DMS 273 (cell line): ENCODE results near the gene LRRC53.

Experiments used
- DNase-seq: peaks from one replicate; lab custom pipeline; 2025; ENCODE audit not compliant: unreplicated experiment; lab: John Stamatoyannopoulos, UW

LRRC53 gene, protein sequence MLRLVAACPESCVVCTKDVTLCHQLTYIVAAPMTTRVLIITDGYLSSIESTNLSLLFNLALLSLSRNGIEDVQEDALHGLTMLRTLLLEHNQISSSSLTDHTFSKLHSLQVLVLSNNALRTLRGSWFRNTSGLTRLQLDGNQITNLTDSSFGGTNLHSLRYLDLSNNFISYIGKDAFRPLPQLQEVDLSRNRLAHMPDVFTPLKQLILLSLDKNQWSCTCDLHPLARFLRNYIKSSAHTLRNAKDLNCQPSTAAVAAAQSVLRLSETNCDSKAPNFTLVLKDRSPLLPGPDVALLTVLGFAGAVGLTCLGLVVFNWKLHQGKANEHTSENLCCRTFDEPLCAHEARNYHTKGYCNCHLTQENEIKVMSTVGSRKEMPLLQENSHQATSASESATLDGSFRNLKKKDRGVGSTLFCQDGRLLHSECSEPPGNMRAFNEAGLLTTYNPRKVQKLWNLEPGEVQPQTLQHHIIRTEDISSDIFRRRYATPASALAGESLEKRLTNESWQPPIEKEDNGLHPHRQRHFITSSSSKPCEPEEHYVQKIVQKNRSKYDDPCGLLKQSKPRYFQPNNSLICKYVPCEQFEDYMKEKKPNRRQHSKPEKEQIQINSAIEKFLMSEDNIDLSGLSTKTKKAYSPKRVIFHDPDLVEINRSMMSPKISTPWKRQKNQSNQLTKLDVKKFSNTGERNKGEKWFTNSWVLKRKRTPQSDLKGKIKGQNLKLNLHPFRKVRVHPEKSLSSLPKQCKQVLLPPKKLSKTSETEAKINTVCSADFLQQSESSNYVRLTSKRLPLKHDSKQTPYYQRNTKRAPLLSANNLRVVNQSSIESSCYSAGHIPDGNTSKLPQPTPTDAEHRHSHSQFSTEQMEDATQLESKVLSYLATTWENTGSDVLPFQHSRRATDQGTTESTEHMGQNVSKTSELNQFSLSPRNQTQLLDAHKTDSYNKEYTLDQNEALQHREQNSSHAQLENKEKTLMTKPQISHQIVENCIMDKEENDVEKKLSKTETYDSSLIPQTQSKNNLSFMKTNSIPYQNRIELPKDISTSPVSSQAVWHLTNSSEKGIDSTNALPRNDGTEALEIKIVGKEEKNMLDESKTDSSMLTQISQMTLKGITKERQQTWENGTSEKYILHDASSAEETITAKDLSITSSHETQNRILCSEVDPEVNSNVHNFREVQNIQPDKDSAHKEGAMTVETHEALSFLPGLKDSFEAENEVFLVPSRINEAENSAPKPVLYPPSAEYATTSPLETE

DNA sequence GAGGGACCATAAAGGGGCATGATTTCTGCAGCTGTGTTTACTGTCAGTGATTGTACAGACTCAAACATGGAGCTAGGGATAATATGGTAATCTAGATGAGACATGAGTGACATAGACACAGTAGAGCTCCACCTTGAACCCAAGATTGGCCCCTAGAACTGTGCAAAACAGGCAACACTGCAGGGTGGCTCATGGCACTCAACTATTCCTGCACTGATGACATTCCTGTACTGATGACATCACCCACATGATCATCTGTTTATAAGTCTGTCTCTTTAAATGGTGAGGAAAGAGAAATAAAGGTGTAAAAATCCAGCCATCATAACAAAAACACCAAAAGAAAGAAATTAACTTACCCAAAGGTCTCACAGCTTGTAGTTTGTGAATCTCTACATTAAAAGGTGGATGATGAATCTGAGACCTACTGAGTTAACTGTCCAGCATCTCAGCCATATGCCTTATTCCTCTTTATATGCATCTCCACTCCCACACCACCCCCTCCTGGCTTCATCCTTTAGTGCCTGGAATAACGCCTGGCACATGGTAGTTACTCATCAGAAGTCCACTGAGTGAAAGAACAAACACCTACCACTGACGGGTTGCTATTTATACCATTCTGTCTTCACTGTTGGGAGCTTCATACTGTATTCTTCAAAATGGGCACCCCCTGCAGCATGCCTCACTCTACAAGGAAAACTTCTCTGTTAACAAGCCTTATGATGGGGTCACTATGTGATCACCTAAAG, at the start of gene LRRC53:
Gene LRRC53, minus strand, starts transcription at position 442 of the 746 bp plus-strand sequence. CDS start 29,262 bp downstream, outside the sequence.
- peak; percentile 32 for DNase-seq

DNA sequence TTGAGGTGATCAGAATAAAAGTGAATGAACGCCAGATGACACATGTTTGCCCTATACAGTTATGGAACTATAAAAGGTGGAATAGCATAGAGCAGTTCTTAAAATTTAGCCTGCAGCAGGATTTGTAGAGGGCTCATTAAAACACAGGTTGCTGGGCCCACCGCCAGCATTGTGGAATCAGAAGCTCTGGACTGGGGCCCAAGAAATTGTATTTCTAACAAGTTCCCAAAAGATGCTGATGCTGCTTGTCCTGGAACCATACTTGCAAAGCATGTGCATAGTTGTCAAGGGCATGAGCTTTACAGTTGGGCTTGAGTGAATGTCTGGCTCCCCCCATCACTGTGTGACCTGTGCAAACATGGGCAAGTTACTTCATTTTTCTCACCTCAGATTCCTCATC, 37.5 kb upstream of the LRRC53 start:
- peak; percentile 41 for DNase-seq

DNA sequence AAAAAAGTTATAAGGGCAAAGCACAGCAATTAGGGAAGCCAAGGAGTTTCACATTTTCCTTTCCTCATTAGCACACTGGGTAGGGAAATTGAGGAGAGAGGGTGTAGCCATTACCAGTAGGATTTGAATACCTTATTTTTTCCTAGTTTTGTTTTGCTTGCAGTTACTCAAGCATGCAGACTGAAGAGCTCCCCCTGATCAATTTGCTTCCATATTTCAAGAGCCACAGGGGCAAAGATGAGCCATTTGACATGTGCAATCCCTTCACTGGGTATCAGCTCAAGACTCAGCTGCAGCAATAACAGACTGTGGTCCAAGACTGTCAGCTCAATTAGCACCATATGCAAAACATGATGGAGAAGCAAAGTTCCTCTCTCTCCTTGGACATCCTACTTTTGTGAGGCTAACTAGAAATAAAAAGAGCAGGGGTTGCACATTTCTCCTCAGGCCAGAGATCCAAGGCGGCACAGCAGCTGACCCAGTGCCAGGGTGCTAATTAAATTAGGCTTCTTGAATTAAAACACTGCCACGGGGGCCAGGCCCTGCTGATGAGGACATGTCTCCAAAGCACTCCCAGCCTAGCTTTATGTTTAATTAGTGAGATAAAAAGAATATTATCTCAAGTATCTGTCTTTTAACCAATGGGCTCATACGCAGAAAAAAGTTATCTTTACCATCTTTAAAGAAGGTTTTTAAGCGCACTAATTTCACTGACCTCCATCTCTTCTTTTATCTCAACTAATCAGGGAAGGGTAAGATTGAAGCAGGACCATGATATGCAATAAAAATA, 36.7 kb upstream of the LRRC53 start:
- no peak for DNase-seq

DNA sequence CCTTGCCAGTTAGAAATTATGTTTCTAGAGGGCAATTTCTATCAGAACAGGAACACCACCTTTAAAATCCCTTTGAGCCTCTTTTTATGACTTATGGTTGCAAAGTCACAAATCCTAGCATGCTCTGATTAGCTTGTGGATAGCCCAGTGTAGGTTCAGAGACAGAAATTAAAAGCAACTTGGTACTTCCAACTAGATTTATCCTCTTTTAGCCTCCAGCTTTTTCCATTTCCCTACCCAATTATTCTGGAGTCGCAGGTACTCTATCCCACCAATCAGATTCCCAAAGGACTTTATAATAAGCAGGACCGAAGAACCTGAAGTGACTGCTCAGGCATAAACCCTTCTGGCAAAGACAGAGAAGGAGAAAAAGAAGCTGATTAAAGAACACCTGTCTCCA, 33.4 kb upstream of the LRRC53 start:
- DNase-seq: no peak

DNA sequence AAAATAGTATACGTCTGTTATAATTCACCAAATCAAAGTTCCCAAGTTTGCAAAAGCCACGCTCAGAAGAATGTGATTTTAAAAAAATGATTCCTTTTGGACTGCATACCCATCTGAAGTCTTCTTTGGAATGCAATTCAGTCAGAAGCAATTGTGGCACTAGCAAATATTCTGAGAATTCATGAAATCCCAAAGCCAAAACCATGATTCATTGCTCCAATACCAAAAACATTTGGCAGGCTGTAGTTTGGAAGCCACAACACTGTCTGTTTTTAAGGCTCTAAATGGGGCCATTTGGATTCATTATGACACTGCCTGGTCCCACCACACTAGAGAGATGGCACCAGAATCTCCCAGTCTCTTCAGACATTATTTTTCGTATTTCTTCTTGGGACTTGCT, 21.8 kb upstream of the LRRC53 start:
- DNase-seq: no peak

DNA sequence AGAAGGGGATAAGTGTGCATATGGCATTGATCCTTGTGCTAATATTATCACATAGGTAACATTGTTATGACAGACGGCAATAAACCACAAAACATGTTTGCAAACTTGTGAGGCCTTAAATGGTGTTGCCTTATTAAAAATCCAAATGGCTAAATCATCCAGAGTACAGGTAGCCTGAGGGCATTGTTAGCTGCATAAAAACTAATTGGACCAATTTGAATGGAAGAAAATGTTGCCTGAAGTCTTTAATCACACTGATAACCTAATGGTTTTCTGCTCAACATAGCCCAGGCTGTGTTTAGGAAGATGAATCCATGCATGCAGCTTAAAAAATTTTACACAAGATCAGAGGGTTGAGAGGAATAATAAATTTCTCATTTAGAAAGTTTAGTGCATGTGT, 19.4 kb upstream of the LRRC53 start:
- no peak for DNase-seq

DNA sequence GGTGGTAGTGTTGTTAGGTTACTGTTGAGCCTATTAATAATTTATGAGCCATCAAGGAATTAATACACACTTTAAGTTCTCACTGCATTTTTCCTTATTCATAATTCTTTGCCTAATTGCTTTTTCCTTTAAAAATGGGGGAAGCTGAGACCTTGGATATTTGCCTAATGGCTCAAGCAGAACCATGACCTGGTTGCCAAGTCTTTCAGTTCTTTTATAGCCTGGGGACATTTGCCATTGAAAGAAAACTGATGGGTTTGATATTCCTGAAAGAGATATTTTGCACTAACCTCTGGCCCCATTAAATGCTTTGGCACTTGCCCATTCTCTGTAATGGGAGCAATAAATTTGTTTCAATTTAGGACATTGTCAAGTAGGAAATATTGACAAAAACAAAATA, 18.5 kb upstream of the LRRC53 start:
- no peak for DNase-seq

DNA sequence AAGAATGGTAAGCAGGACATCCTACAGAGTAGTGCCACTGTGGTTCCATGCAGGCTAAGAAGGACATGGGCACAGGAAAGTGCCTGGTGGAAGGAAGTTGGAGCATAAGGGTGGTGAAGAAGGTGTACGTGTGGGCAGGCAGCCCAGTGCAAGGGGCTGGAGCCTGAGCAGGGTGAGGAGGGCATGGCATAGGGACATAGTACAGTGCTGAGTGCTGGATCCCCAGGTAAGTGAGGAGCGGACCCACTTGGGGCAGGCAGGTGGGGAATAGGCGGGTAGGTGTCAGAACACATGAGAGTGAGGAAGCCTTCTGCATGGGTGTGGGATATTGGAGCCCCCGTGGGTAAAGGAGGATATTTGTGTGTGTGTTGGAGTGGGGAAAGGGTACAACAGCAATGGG, 15.7 kb upstream of the LRRC53 start:
- no peak for DNase-seq

DNA sequence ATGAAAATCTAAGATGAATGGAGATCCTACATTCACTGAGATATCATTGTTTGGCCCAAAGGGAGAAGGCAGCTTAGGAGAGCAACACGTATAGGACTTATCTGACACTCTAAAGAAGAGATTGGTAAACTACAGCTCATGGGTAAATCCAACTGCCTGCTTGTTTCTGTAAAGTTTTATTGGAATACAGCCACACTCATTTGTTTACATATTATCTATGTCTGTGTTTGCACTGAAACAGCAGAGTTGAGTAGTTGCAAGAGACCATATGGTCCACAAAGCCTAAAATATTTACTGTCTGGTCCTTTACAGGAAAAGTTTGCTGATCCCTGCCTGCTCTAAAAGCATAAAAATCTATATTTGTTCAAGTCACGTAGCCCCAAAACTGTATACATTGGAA, 14.3 kb upstream of the LRRC53 start:
- no peak for DNase-seq

DNA sequence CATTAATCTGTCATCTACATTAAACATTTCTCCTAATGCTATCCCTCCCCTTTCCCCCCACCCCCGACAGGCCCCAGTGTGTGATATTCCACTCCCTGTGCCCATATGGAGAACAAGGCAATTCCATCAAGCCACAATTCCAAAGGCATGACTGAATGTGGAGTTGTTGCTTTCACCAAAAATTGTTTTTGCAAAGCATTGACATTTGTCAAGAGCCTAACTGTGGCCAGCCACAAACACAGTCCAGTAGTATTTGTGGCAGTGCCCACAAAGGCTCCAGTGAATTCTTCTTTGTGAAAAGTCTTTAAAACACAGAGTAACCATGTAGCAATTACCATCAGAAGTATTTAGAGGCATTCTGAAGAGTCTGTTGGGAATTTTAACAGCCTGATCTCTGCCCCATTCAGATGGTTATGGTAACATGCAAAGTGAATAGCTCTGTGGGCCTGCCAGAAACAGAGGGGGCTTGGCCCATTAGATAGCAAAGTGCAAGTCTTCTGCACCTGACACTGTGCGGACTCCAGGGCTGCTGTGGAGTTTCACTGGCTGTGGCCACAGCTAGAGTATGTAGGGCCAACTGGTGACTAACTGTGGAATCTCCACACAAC, 11.6 kb upstream of the LRRC53 start:
- DNase-seq: no peak

DNA sequence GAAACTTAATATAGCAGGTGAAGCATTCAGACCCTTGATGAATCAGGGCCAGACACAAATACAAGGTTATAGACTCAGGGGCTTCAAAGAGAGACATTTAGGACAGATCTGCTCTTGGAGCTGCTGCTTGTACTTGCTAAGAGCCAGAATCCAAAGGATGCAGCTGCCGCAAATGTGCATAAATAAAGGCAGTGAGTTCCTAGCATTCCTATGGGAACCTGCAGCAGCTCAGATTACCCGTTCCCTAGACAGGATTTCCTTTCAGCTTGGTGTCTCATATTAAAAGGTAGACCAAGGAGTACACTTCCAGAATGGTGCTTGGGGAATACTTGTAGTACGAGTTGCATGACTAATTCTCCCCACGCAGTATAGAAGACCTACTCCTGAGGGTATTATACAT, 9.7 kb upstream of the LRRC53 start:
- DNase-seq: peak; percentile 33

DNA sequence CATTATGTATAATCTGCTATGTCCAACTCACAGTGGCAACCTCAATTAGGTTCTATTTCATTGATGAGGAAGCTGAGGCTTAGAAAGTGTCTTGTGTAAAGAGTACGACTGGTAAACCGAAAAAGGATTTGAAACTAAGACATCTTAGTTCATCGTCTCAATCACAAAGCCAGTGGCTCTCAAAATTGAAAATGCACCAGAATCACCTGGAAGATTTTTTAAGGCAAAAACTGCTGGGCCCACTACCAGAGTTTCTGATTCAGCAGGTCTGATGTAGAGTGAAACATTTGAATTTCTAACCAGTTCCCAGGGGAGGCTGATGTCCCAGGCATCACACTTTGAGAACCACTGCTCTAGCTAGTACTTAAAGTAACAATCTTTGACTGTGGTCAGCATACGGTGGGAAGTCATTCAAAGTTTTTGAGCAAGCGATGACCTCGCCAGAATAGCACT, 5.2 kb upstream of the LRRC53 start:
- no peak for DNase-seq

DNA sequence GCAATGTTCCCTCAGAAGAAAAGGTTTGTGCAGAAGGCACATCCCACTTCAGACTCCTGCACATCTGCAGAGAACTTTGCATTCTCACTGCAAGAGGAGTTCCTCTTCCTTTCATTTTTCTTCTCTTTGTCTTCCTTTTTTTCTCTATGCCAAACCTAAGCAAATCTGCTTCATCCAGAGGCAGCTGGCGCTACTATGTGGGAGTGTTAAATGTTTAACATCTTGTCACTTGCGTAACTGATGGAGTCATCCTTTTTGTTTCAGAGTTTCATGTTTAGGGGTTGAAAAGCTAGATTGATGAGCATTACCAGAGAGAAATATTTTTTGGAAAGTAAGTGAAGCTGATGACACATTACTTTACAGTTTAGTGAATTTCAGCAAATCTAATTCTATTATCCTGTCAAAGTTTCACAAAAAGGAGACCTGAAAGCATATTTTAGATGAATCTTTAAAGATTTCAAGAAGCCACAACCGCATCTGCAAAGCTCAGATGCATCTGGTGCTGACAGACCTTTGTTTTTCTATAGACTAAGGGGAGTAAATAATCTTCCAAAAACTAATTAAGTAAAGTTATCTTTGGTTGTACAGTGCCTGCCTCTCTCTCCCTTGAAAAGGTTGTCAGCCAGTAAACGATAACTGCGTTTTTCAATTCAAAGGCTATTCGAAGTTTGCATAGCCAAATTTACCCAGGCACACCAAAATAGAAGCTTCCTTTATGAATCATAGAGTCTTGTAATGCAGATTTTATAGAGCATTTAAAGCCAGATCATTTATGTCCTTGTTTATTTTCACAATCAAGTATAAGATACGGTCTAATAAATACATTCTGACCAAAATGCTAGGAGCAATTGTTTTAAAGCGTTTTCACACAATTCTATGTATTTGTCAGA, 1.2 kb upstream of the LRRC53 start:
- DNase-seq: no peak

DNA sequence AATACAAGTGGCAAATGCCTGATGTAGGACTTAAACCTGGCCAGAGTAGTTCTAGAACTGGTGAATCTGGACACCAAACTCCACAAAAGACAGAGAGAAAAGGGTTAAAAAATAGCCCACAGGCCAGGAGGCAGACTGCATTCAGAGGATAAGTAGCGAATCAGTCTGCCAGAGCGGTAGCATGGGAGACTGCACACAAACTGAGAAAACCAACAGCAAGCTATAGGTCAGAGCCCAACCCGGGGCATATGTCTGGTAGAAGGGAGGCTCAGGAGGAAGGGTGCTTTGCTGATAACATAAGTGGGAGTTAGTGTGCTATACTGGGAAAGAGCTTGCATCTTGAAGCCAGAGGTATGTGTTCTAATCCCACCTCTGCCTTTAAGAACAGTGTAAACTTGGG, 4.0 kb downstream of the LRRC53 start:
- DNase-seq: no peak

DNA sequence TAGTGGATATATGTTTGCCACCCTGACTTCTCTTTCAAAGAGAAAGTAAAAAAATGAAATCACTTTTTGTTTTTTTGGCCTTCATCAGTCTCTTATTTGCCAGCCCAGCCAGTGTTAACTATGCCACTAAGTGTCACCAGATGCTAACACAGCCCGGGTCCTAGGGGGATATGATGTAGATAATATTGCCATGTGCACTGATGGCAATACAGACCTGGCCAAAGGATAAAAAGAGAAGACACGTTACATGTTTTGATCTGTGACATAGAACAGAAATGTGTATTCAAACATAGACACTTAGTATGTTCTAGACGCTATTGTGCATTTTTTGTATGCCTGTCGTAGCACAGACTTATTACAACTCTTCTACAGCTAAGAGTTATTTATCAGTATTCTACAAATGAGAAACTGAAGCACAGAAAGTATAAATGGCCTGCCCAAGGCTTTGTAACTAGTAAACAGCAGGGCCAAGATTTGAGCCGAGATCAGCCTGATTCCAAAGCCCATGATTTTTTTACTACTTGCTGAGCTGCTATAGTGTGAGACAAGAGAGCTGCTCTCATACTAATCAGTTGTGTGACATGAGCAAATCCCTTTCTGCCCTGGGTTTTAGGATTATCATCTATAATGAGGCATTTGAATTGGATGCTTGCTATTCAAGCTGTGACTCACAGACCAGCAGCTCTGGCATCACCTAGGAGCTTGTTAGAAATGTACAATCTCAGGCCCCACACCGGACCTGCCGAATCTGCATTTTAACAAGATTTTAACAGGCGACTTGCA, 6.3 kb downstream of the LRRC53 start:
- DNase-seq: peak; percentile 23

DNA sequence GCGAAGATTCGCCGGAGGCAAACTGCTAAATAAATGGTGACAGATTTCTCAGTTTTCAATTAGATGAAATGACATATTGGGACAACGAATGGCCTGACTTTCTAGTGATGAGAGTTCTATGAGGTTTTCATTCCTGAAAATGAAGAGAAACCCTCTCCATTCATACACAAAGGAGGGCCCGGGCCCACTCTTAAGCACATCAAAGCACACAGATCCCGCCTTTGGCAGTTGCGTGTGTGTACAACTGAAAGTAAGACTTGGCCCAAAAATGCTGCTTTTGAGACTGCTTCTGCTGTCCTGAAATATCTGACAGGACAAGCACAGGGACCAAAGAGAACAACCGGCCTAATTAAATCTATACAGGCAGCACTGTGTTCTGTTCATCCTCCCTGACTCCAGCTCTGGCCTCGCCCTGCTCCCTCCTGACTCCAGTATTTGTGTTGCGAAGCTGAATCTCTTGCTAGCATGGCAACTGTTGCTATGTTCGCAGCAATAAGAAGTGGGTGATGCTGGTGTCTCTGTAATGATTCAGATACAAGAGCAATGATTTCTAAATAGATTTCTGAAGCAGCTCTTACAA, 7.4 kb downstream of the LRRC53 start:
- DNase-seq: peak; percentile 4
